GM12878 (cell line): ENCODE results near the gene MEIOSIN. TPM values are rescaled to one million over a fixed set of nuclear protein-coding genes. Genes with fewer than 3 reads are reported as not detected.
A peak's percentile ranks its signal among the peaks of the same experiment; 100 is the strongest.

Source experiments
- ATAC-seq: fragments of 200-7000 bp; cut with Tn5 transposase; 3 replicates; pipeline ENCODE4 v1.9.1; 2020; ENCODE audit warnings: mild to moderate bottlenecking, moderate library complexity
- BruUV-seq: library from RNA; stranded (reverse); fragments of 400-500 nt; replicated peaks from 2 replicates; lab custom pipeline; 2021; lab: Mats Ljungman, UMichigan
- CTCF ChIA-PET: fragments of 300-600 bp; sonication (Branson Sonifier 250); formaldehyde crosslinking; extraction: SDS; loops from one replicate; lab custom pipeline; 2021; ENCODE audit warnings: inconsistent platforms; lab: Yijun Ruan, JAX
- POLR2A ChIA-PET: fragments of 350-600 bp; formaldehyde crosslinking; extraction: SDS; loops from one replicate; lab custom pipeline; 2021; ENCODE audit warnings: inconsistent platforms; lab: Charles Lee
- RAD21 ChIA-PET: fragments of 300-600 bp; sonication (Branson Sonifier 250); formaldehyde crosslinking; loops from one replicate; lab custom pipeline; 2023; ENCODE audit warnings: antibody characterized with exemption; ENCODE audit not compliant: unreplicated experiment; lab: Charles Lee
- SMC1A ChIA-PET: fragments of 300-600 bp; sonication (Branson Sonifier 250); formaldehyde crosslinking; loops from one replicate; lab custom pipeline; 2023; ENCODE audit not compliant: unreplicated experiment, uncharacterized antibody; lab: Charles Lee
- DNase-seq: peaks from one replicate; pipeline ENCODE4 v3.0.0-alpha.2; 2011; ENCODE audit warnings: low read depth, low spot score
- FAIRE-seq: peaks from 3 replicates; lab custom pipeline; 2011; peaks lifted over from hg19 to GRCh38; lab: Jason Lieb, UNC
- H2AFZ ChIP-seq: 2 replicates; pipeline ENCODE4 v1.6.0; 2011; ENCODE audit warnings: low read depth, low read length, control low read depth; ENCODE audit not compliant: control insufficient read depth
- H3K27ac ChIP-seq: 2 replicates; pipeline ENCODE4 v1.5.1; 2011; ENCODE audit warnings: control low read depth; ENCODE audit not compliant: control insufficient read depth, insufficient read depth
- H3K27me3 ChIP-seq, 2 experiments: replicated peaks in 1 of 2; 2 replicates each; pipeline versions ENCODE4 v1.6.0 to v1.6.1; 2011; ENCODE audit warnings: low read length in 1 of 2; ENCODE audit not compliant: control insufficient read depth in 2 of 2, insufficient read depth in 2 of 2
- H3K36me3 ChIP-seq, 2 experiments: 2 replicates each; pipeline ENCODE4 v1.5.1; 2011; ENCODE audit warnings: low read length in 1 of 2; ENCODE audit not compliant: control insufficient read depth in 2 of 2, insufficient read depth in 2 of 2
- H3K4me1 ChIP-seq: 2 replicates; pipeline ENCODE4 v1.6.1; 2011; ENCODE audit warnings: mild to moderate bottlenecking, low read length, moderate library complexity, mixed read lengths; ENCODE audit not compliant: control insufficient read depth, insufficient read depth
- H3K4me2 ChIP-seq: 2 replicates; pipeline ENCODE4 v1.6.0; 2011; ENCODE audit warnings: control low read depth; ENCODE audit not compliant: control insufficient read depth, insufficient read depth
- H3K4me3 ChIP-seq: fragments of 200-600 bp; sonication (generic); 2 replicates; pipeline ENCODE4 v1.5.1; 2016
- H3K79me2 ChIP-seq: 2 replicates; pipeline ENCODE4 v1.6.0; 2011; ENCODE audit warnings: low read length; ENCODE audit not compliant: control insufficient read depth, insufficient read depth
- H3K9ac ChIP-seq: 2 replicates; pipeline ENCODE4 v1.8.0; 2011; ENCODE audit warnings: low read length, control low read depth, mixed read lengths; ENCODE audit not compliant: control insufficient read depth, insufficient read depth
- H3K9me3 ChIP-seq: replicated peaks from 3 replicates; pipeline ENCODE4 v1.5.1; 2011; ENCODE audit warnings: mild to moderate bottlenecking, low read length; ENCODE audit not compliant: control insufficient read depth, insufficient read depth
- H4K20me1 ChIP-seq: 2 replicates; pipeline ENCODE4 v1.6.0; 2011; ENCODE audit not compliant: control insufficient read depth, insufficient read depth
- GATAD2B ChIP-seq: fragments of 450-650 bp; conservative IDR thresholded peaks from 2 replicates; pipeline ENCODE4 v1.6.1; 2017; ENCODE audit warnings: low read depth, mild to moderate bottlenecking, moderate library complexity
- HDGF ChIP-seq: fragments of 450-650 bp; IDR thresholded peaks from 2 replicates; pipeline ENCODE4 v1.6.1; 2016; ENCODE audit warnings: antibody characterized with exemption
- MYC ChIP-seq: IDR thresholded peaks from 2 replicates; pipeline ENCODE4 v1.6.1; 2011; ENCODE audit warnings: mild to moderate bottlenecking, low read length, moderate library complexity, inconsistent platforms; ENCODE audit not compliant: insufficient read depth, insufficient replicate concordance, insufficient read length, severe bottlenecking
- NR2F1 ChIP-seq: fragments of 450-650 bp; conservative IDR thresholded peaks from 2 replicates; pipeline ENCODE4 v1.6.1; 2017; ENCODE audit warnings: mild to moderate bottlenecking
- PBX3 ChIP-seq: IDR thresholded peaks from 2 replicates; pipeline ENCODE4 v1.6.1; 2011; ENCODE audit warnings: mild to moderate bottlenecking, low read depth, low read length, moderate library complexity; ENCODE audit not compliant: insufficient replicate concordance
- RB1 ChIP-seq: fragments of 450-650 bp; formaldehyde crosslinking; IDR thresholded peaks from 2 replicates; pipeline ENCODE4 v1.6.1; 2017; ENCODE audit warnings: mild to moderate bottlenecking, borderline replicate concordance
- RFX5 ChIP-seq: IDR thresholded peaks from 2 replicates; pipeline ENCODE4 v1.6.1; 2011; ENCODE audit warnings: low read depth, low read length, improper control_type of control experiment
- SP1 ChIP-seq: IDR thresholded peaks from one replicate; pipeline ENCODE4 v1.6.1; 2011; ENCODE audit warnings: low read depth, low read length
- ZBTB40 ChIP-seq: fragments of 450-650 bp; IDR thresholded peaks from 2 replicates; pipeline ENCODE4 v1.6.1; 2016; ENCODE audit warnings: mild to moderate bottlenecking, moderate library complexity, borderline replicate concordance
- ZNF207 ChIP-seq: fragments of 450-650 bp; IDR thresholded peaks from 2 replicates; pipeline ENCODE4 v1.6.1; 2014; ENCODE audit warnings: antibody characterized with exemption, mild to moderate bottlenecking, borderline replicate concordance
- ZNF687 ChIP-seq: fragments of 450-650 bp; IDR thresholded peaks from 2 replicates; pipeline ENCODE4 v1.6.1; 2017; ENCODE audit warnings: mild to moderate bottlenecking, moderate library complexity
- WGBS: methylation state at CpG from one replicate; pipeline ENCODE4 v1.1.6; 2016; ENCODE audit warnings: low lambda C conversion rate; ENCODE audit not compliant: insufficient replicate concordance, insufficient coverage; ENCODE audit errors: missing lambda C conversion rate; 5-methylcytosine and 5-hydroxymethylcytosine counted together
- in situ Hi-C: fragments of 300-500 bp; cut with MboI; formaldehyde crosslinking; loops from 9 replicates; pipeline ENCODE4 v1.14.3; 2018; ENCODE audit warnings: mixed read lengths
- intact Hi-C: fragments of 100-400 bp; cut with micrococcal nuclease; formaldehyde crosslinking; loops from one replicate; pipeline ENCODE4 v1.14.2; 2022; ENCODE audit not compliant: unreplicated experiment
- polyA plus RNA-seq, 11 experiments: library from polyadenylated mRNA; depleted of rRNA in 4 of 11; unstranded in 6 of 11; stranded (reverse) in 5 of 11; fragments of >200 nt; fragmentation: Nextera tagmentation in 4 of 11; fragmentation: Illumina TruSeq in 1 of 11; extraction: Ambion mirVana in 4 of 11; extraction: Trizol in 1 of 11; gene quantifications; 1 replicate in 1 of 11; 2 replicates in 10 of 11; pipeline versions ENCODE4 v1.2.1 to v1.2.3, GENCODE V29; 2011 to 2016; ENCODE audit warnings: inconsistent platforms in 2 of 11, missing spikeins in 2 of 11, low read depth in 1 of 11
- total RNA-seq, 4 experiments: library from RNA; depleted of rRNA in 3 of 4; stranded (reverse); fragments of >200 nt in 3 of 4; fragmentation: Illumina TruSeq in 1 of 4; extraction: Trizol in 1 of 4; gene quantifications; 2 replicates each; pipeline versions ENCODE4 v1.2.1 to v1.2.3, GENCODE V29; 2013 to 2021

The MEIOSIN gene
- total and polyA plus RNA-seq, 10 of the 15 experiments (the other 5 are each of a cell fraction or from before 2014, with no cell fraction given): 0.05 to 0.66 (median 0.14) TPM; not detected in 4

- DNase-seq: peak; percentile 76
- no peaks in the 10 kb centered on the region; the same call in 1 of the 2 replicates for H3K79me2 ChIP-seq
- H3K4me3 ChIP-seq: peak overlapping the region; percentile 78
- POLR2A ChIA-PET: interaction anchor here (0.6 to 3.3 kb wide), 20 partner anchors 9 to 594 kb away, joined by 3 to 28 read pairs (median 9); partner anchors contain the start of genes DMWD, FBXO46, IRF2BP1 and QPCTL
- no peaks in the 10 kb centered on the region for H3K9me3 ChIP-seq
- in situ Hi-C loops: no loop called here
- no TSS peak for BruUV-seq
- H3K4me1 ChIP-seq: peaks cover 4% of the 10 kb centered on the region
- H2AFZ ChIP-seq: peak overlapping the region; percentile 78
- no peaks in the 10 kb centered on the region for H3K27me3 ChIP-seq
- intact Hi-C loops: loop anchor here (2.0 kb wide), 1 partner anchor 28 kb away; no protein-coding TSS in a partner anchor
- CTCF ChIA-PET: interaction anchor here (0.6 to 4.5 kb wide), 25 partner anchors 9 to 331 kb away, joined by 3 to 110 read pairs (median 6); partner anchors contain the start of genes CCDC61, DMWD, FBXO46 and FOXA3
- RAD21 ChIA-PET: interaction anchor here (0.5 to 3.6 kb wide), 21 partner anchors 9 to 732 kb away, joined by 3 to 63 read pairs (median 5); partner anchors contain the start of genes DMWD, FBXO46, FOXA3 and IRF2BP1
- 3% methylated on average over 53 of the region's 79 CpGs for WGBS
- peak overlapping the region; percentile 67; the same call in 1 of the 2 replicates for H3K27ac ChIP-seq
- peak; percentile 82 for ATAC-seq
- H3K9ac ChIP-seq: peak overlapping the region; percentile 61; the same call in 1 of the 2 replicates
- H3K4me2 ChIP-seq: peak overlapping the region; percentile 98
- no peaks in the 10 kb centered on the region for H4K20me1 ChIP-seq
- SMC1A ChIA-PET: interaction anchor here (0.9 to 3.2 kb wide), 6 partner anchors 9 to 92 kb away, joined by 3 to 24 read pairs (median 6); partner anchors contain the start of genes DMWD and SYMPK
- no peaks in the 10 kb centered on the region for H3K36me3 ChIP-seq
- FAIRE-seq: peak; percentile 98
- TF ChIP-seq RFX5 (peak; percentile 52), HDGF (peak; percentile 74; the same call in 1 of the 2 replicates), PBX3 (peak; percentile 84), ZBTB40 (no peak), MYC (no peak), ZNF207 (peak; percentile 14; the same call in 1 of the 2 replicates), RB1 (no peak), ZNF687 (0 out of 2 replicates have a peak, but pooled peaks have one; percentile 39), NR2F1 (peak; percentile 75), SP1 (peak; percentile 83), GATAD2B (peak; percentile 27)
These were observed 37.2 kb downstream of the MEIOSIN start for GRCh38 chr19:45770192-45771101.
